ENCODE measurements around the gene TLR8. TPM values are rescaled to one million over a fixed set of nuclear protein-coding genes. Genes with fewer than 3 reads are reported as not detected.

The TLR8 gene
- total and polyA plus RNA-seq, 10 of the 15 experiments (the other 5 are each of a cell fraction or from before 2014, with no cell fraction given) = 0.04 TPM; not detected in 9

- Histone ChIP-seq H3K27me3 (replicated peaks in 1 of 2; ENCODE audit: control insufficient read depth in 2 of 2, insufficient read depth in 2 of 2, low read length in 1 of 2) (no peaks in the 10 kb centered on the region), H3K4me2 (ENCODE audit: control insufficient read depth, insufficient read depth) (peak overlapping the region; percentile 39), H3K4me1 (ENCODE audit: control insufficient read depth, insufficient read depth, low read length) (peaks cover 11% of the 10 kb centered on the region), H3K36me3 (ENCODE audit: control insufficient read depth in 2 of 2, insufficient read depth in 2 of 2, low read length in 1 of 2) (no peaks in the 10 kb centered on the region), H3K79me2 (ENCODE audit: control insufficient read depth, insufficient read depth, low read length) (peaks cover 52% of the 10 kb centered on the region), H3K9me3 (replicated peaks; ENCODE audit: control insufficient read depth, insufficient read depth, low read length) (no peaks in the 10 kb centered on the region; the same call in 1 of the 3 replicates), H2AFZ (ENCODE audit: control insufficient read depth, low read depth, low read length) (no peak overlapping the region), H3K27ac (ENCODE audit: control insufficient read depth, insufficient read depth) (peak overlapping the region; percentile 73), H3K4me3 (peak overlapping the region; percentile 46), H3K9ac (ENCODE audit: control insufficient read depth, insufficient read depth, low read length) (peak overlapping the region; percentile 63), H4K20me1 (ENCODE audit: control insufficient read depth, insufficient read depth) (no peaks in the 10 kb centered on the region)
- no peak for DNase-seq (ENCODE audit: low read depth, low spot score)
- WGBS (ENCODE audit: insufficient coverage, insufficient replicate concordance, low lambda C conversion rate, missing lambda C conversion rate) = 34% methylated on average over 12 of the region's 12 CpGs
- BruUV-seq (replicated peaks) = TSS peak; percentile 45
- SMC1A ChIA-PET (ENCODE audit: uncharacterized antibody, unreplicated experiment) = interaction anchor here (1.0 to 24.6 kb wide), 10 partner anchors 18 to 120 kb away, joined by 3 to 595 read pairs (median 4); no protein-coding TSS in a partner anchor
- CTCF ChIA-PET = interaction anchor here (0.6 to 5.2 kb wide), 12 partner anchors 10 to 517 kb away, joined by 3 to 32 read pairs (median 6); no protein-coding TSS in a partner anchor
- POLR2A ChIA-PET = interaction anchor here (0.7 to 12.7 kb wide), 8 partner anchors 13 to 121 kb away, joined by 3 to 138 read pairs (median 4); no protein-coding TSS in a partner anchor
- peak; percentile 39 for ATAC-seq
- intact Hi-C loops (cut with micrococcal nuclease; ENCODE audit: unreplicated experiment) = no loop called here
- in situ Hi-C loops (cut with MboI) = loop anchor here (25.0 kb wide), 1 partner anchor 691 kb away; the partner anchor contains the start of gene TCEANC
- RAD21 ChIA-PET (ENCODE audit: unreplicated experiment) = interaction anchor here (1.0 to 23.0 kb wide), 9 partner anchors 14 to 517 kb away, joined by 3 to 562 read pairs (median 9); no protein-coding TSS in a partner anchor
- no peak for FAIRE-seq
- no peak; a peak in 1 of 4 replicates for TF ChIP-seq ETV6 (conservative IDR thresholded peaks at IDR 0.05 in 1 of 2, IDR thresholded peaks at IDR 0.05 in 1 of 2; ENCODE audit: borderline replicate concordance in 1 of 2, low read depth in 1 of 2)
- no peak for TF ChIP-seq YBX1 (IDR thresholded peaks at IDR 0.05)
- no peak for TF ChIP-seq ZNF622 (IDR thresholded peaks at IDR 0.05)
- TF ChIP-seq NFXL1 (IDR thresholded peaks at IDR 0.05; ENCODE audit: borderline replicate concordance) = no peak
- no peak for TF ChIP-seq ZBED1 (IDR thresholded peaks at IDR 0.05; ENCODE audit: borderline replicate concordance)
- TF ChIP-seq TBL1XR1 (IDR thresholded peaks at IDR 0.05; ENCODE audit: low read depth, low read length) = no peak
- no peak for TF ChIP-seq PAX5 (IDR thresholded peaks at IDR 0.05; ENCODE audit: borderline replicate concordance, low read depth, low read length)
- TF ChIP-seq BHLHE40 (IDR thresholded peaks at IDR 0.05; ENCODE audit: borderline replicate concordance in 1 of 2, low read depth in 2 of 2, low read length in 1 of 2) = peak in 1 of 2 experiments; percentile 30; a peak in 1 of 4 replicates
- 0 out of 2 replicates have a peak, but pooled peaks have one; percentile 28 for TF ChIP-seq TAF1 (IDR thresholded peaks at IDR 0.05; ENCODE audit: borderline replicate concordance, low read depth, low read length)
- no peak for TF ChIP-seq ESRRA (IDR thresholded peaks at IDR 0.05; ENCODE audit: low read length)
- no peak for TF ChIP-seq MEF2A (IDR thresholded peaks at IDR 0.05; ENCODE audit: insufficient read depth, low read depth, low read length)
- TF ChIP-seq ELK1 (IDR thresholded peaks at IDR 0.05; ENCODE audit: low read depth, low read length) = no peak
- TF ChIP-seq KDM1A (IDR thresholded peaks at IDR 0.05; ENCODE audit: borderline replicate concordance) = no peak
- no peak for TF ChIP-seq FOS (IDR thresholded peaks at IDR 0.05; ENCODE audit: borderline replicate concordance, extremely low read depth, insufficient read length)
- TF ChIP-seq PRDM15 (CRISPR knock-in tag; IDR thresholded peaks at IDR 0.05) = no peak
- no peak for TF ChIP-seq EED (IDR thresholded peaks at IDR 0.05; ENCODE audit: low read depth)
- TF ChIP-seq SRF (IDR thresholded peaks at IDR 0.05; ENCODE audit: low read depth in 2 of 2, low read length in 2 of 2) = no peak
These were observed 65.0 kb downstream of the TLR8 start for GRCh38 chrX:12971282-12972003.
